H1 (cell line): ENCODE data around the gene OASL.

ENCODE experiments used
- CHD1 ChIP-seq: IDR thresholded peaks from 2 replicates; pipeline ENCODE4 v1.6.1; 2012; ENCODE audit warnings: low read depth, low read length, improper control_type of control experiment
- CHD2 ChIP-seq: IDR thresholded peaks from 2 replicates; pipeline ENCODE4 v1.6.1; 2012; ENCODE audit warnings: low read length, improper control_type of control experiment
- CREB1 ChIP-seq: IDR thresholded peaks from 2 replicates; pipeline ENCODE4 v1.6.1; 2012; ENCODE audit warnings: inconsistent platforms
- EGR1 ChIP-seq: IDR thresholded peaks from 2 replicates; pipeline ENCODE4 v1.6.1; 2011; ENCODE audit warnings: low read depth, low read length, borderline replicate concordance
- EZH2 ChIP-seq: fragments of 200-600 bp; sonication (generic); IDR thresholded peaks from 2 replicates; pipeline ENCODE4 v1.7.1; 2012; ENCODE audit warnings: low read depth, mild to moderate bottlenecking, moderate library complexity, low read length, inconsistent platforms; ENCODE audit not compliant: severe bottlenecking
- JUN ChIP-seq: IDR thresholded peaks from 2 replicates; pipeline ENCODE4 v1.6.1; 2011; ENCODE audit warnings: low read depth, mild to moderate bottlenecking, improper control_type of control experiment, low read length
- NANOG ChIP-seq: IDR thresholded peaks from 2 replicates; pipeline ENCODE4 v1.6.1; 2011; ENCODE audit warnings: low read length, low read depth, mild to moderate bottlenecking, inconsistent platforms; ENCODE audit not compliant: insufficient read depth, poor library complexity, severe bottlenecking
- SIN3A ChIP-seq, 2 experiments: IDR thresholded peaks in 1 of 2; conservative IDR thresholded peaks in 1 of 2; 2 replicates each; pipeline ENCODE4 v1.6.1; 2011 to 2012; ENCODE audit warnings: low read length in 2 of 2, improper control_type of control experiment in 1 of 2, low read depth in 1 of 2, mild to moderate bottlenecking in 1 of 2
- SRF ChIP-seq: IDR thresholded peaks from 2 replicates; pipeline ENCODE4 v1.6.1; 2011; ENCODE audit warnings: mild to moderate bottlenecking, low read depth, low read length, moderate library complexity
- TF ChIP-seq, protein P1 (sequence below), 3 experiments: IDR thresholded peaks; 1 replicate in 2 of 3; 2 replicates in 1 of 3; pipeline versions ENCODE4 v1.5.1 to v1.6.1; 2011; ENCODE audit warnings: low read length in 3 of 3, mild to moderate bottlenecking in 3 of 3, inconsistent platforms in 2 of 3, low read depth in 1 of 3, moderate library complexity in 1 of 3; ENCODE audit not compliant: insufficient read depth in 1 of 3; ENCODE audit errors: control extremely low read depth in 1 of 3

- TF ChIP-seq EGR1 (no peak), CHD2 (no peak), SRF (no peak), EZH2 (no peak), NANOG (no peak), CREB1 (no peak), SIN3A (conservative IDR thresholded peaks at IDR 0.05 in 1 of 2, IDR thresholded peaks at IDR 0.05 in 1 of 2; ENCODE audit: low read depth in 1 of 2, low read length in 2 of 2) (no peak), CHD1 (no peak), JUN (no peak)
- TF ChIP-seq, protein P1, sequence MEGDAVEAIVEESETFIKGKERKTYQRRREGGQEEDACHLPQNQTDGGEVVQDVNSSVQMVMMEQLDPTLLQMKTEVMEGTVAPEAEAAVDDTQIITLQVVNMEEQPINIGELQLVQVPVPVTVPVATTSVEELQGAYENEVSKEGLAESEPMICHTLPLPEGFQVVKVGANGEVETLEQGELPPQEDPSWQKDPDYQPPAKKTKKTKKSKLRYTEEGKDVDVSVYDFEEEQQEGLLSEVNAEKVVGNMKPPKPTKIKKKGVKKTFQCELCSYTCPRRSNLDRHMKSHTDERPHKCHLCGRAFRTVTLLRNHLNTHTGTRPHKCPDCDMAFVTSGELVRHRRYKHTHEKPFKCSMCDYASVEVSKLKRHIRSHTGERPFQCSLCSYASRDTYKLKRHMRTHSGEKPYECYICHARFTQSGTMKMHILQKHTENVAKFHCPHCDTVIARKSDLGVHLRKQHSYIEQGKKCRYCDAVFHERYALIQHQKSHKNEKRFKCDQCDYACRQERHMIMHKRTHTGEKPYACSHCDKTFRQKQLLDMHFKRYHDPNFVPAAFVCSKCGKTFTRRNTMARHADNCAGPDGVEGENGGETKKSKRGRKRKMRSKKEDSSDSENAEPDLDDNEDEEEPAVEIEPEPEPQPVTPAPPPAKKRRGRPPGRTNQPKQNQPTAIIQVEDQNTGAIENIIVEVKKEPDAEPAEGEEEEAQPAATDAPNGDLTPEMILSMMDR (IDR thresholded peaks at IDR 0.05; ENCODE audit: control extremely low read depth in 1 of 3, insufficient read depth in 1 of 3, low read depth in 1 of 3, low read length in 3 of 3): no peak
These were observed 66.0 kb downstream of the OASL start for GRCh38 chr12:120972870-120973543.
